ENCODE data around the gene GSTCD. TPM values are rescaled to one million over a fixed set of nuclear protein-coding genes. Genes with fewer than 3 reads are reported as not detected.

The GSTCD gene
- total RNA-seq, 1 experiment from 2014 or later = 22.5 TPM

- H4K20me1 ChIP-seq (ENCODE audit: insufficient read depth) = no peaks in the 10 kb centered on the region
- DNase-seq (ENCODE audit: low read depth, low spot score) (no peak), ATAC-seq (no peak)
- ChIA-PET POLR2A (no interaction called here), RAD21 (ENCODE audit: low non-redundant PET in 1 of 2, low total read pairs in 2 of 2, uncharacterized antibody in 2 of 2, unreplicated experiment in 2 of 2) (no interaction called here), CTCF (no interaction called here)
- no peak overlapping the region for H3K4me2 ChIP-seq (ENCODE audit: low read length)
- no peak overlapping the region for H3K27ac ChIP-seq (ENCODE audit: low read depth, low read length)
- H3K9me2 ChIP-seq (ENCODE audit: insufficient read depth) = no peaks in the 10 kb centered on the region
- TF ChIP-seq POLR2AphosphoS5 (IDR thresholded peaks at IDR 0.05; ENCODE audit: low read depth, low read length) (no peak), YY1 (IDR thresholded peaks at IDR 0.05; ENCODE audit: extremely low read depth, insufficient replicate concordance, low read depth, low read length) (no peak), CEBPB (IDR thresholded peaks at IDR 0.05; ENCODE audit: low read depth) (no peak), SRF (IDR thresholded peaks at IDR 0.05; ENCODE audit: low read depth) (no peak), POLR2A (IDR thresholded peaks at IDR 0.05; ENCODE audit: borderline replicate concordance, extremely low read depth, insufficient read depth, insufficient read length) (no peak), ZBTB33 (IDR thresholded peaks at IDR 0.05; ENCODE audit: extremely low read depth, insufficient replicate concordance, low read length) (no peak), MAX (IDR thresholded peaks at IDR 0.05) (no peak), EZH2 (IDR thresholded peaks at IDR 0.05) (no peak), FOSL1 (IDR thresholded peaks at IDR 0.05; ENCODE audit: low read depth) (no peak), ELF1 (IDR thresholded peaks at IDR 0.05; ENCODE audit: borderline replicate concordance, low read depth) (no peak), EGR1 (IDR thresholded peaks at IDR 0.05; ENCODE audit: low read depth) (no peak), ATF3 (IDR thresholded peaks at IDR 0.05) (no peak), SP1 (IDR thresholded peaks at IDR 0.05; ENCODE audit: low read depth) (no peak), TCF7L2 (IDR thresholded peaks at IDR 0.05; ENCODE audit: borderline replicate concordance, extremely low read depth, insufficient read depth, insufficient read length) (no peak), ZNF274 (IDR thresholded peaks at IDR 0.05; ENCODE audit: low read depth, low read length) (no peak), EZH2phosphoT487 (IDR thresholded peaks at IDR 0.05; ENCODE audit: borderline replicate concordance) (no peak), ZFX (IDR thresholded peaks at IDR 0.05) (no peak), CBX3 (IDR thresholded peaks at IDR 0.05; ENCODE audit: low read depth) (no peak)
- TF ChIP-seq, protein P1, sequence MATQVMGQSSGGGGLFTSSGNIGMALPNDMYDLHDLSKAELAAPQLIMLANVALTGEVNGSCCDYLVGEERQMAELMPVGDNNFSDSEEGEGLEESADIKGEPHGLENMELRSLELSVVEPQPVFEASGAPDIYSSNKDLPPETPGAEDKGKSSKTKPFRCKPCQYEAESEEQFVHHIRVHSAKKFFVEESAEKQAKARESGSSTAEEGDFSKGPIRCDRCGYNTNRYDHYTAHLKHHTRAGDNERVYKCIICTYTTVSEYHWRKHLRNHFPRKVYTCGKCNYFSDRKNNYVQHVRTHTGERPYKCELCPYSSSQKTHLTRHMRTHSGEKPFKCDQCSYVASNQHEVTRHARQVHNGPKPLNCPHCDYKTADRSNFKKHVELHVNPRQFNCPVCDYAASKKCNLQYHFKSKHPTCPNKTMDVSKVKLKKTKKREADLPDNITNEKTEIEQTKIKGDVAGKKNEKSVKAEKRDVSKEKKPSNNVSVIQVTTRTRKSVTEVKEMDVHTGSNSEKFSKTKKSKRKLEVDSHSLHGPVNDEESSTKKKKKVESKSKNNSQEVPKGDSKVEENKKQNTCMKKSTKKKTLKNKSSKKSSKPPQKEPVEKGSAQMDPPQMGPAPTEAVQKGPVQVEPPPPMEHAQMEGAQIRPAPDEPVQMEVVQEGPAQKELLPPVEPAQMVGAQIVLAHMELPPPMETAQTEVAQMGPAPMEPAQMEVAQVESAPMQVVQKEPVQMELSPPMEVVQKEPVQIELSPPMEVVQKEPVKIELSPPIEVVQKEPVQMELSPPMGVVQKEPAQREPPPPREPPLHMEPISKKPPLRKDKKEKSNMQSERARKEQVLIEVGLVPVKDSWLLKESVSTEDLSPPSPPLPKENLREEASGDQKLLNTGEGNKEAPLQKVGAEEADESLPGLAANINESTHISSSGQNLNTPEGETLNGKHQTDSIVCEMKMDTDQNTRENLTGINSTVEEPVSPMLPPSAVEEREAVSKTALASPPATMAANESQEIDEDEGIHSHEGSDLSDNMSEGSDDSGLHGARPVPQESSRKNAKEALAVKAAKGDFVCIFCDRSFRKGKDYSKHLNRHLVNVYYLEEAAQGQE (IDR thresholded peaks at IDR 0.05; ENCODE audit: low read depth) = no peak
- no peak overlapping the region for H2AFZ ChIP-seq (ENCODE audit: low read depth, low read length, poor library complexity, severe bottlenecking)
- no peaks in the 10 kb centered on the region for H3K79me2 ChIP-seq (ENCODE audit: insufficient read depth, low read length)
- BruUV-seq (replicated peaks) = no TSS peak
- H3K27me3 ChIP-seq (ENCODE audit: insufficient read depth, low read length) = no peaks in the 10 kb centered on the region
- intact Hi-C loops (cut with micrococcal nuclease) = no loop called here
- no peaks in the 10 kb centered on the region for H3K9me3 ChIP-seq (ENCODE audit: control insufficient read depth in 1 of 2, insufficient read depth in 1 of 2, low read depth in 1 of 2, low read length in 2 of 2)
- H3K9ac ChIP-seq (ENCODE audit: low read length) = no peak overlapping the region
- H3K4me1 ChIP-seq (ENCODE audit: control insufficient read depth in 1 of 2, insufficient read depth in 2 of 2, low read length in 2 of 2) = no peaks in the 10 kb centered on the region
- H3K36me3 ChIP-seq (ENCODE audit: control insufficient read depth in 1 of 2, insufficient read depth in 2 of 2, low read length in 2 of 2) = no peaks in the 10 kb centered on the region
- no peak overlapping the region for H3K4me3 ChIP-seq (replicated peaks in 1 of 2; ENCODE audit: low read depth in 1 of 2, low read length in 2 of 2)
Observed at GRCh38 chr4:105753361-105753760, 44.8 kb downstream of the GSTCD start.

Data from HCT116 (cell line).